Common myeloid progenitor, CD34-positive (primary cell): ENCODE measurements around the gene CISH.

ENCODE experiments used
- CTCF ChIA-PET: fragments of 350-600 bp; sonication (Branson Sonifier 250); formaldehyde crosslinking; loops from one replicate; lab custom pipeline; 2021; ENCODE audit warnings: antibody characterized with exemption; lab: Charles Lee
- POLR2A ChIA-PET: fragments of 350-600 bp; sonication (Branson Sonifier 250); formaldehyde crosslinking; loops from one replicate; lab custom pipeline; 2021; ENCODE audit warnings: antibody characterized with exemption; lab: Charles Lee
- DNase-seq, 3 donors: peaks; one replicate each; pipeline versions ENCODE4 v3.0.0 to v3.0.0-alpha.2; 2013
- H3K27ac ChIP-seq, 2 experiments: 1 replicate in 1 of 2; 2 replicates in 1 of 2; pipeline ENCODE4 v1.7.0; 2013; ENCODE audit warnings: inconsistent platforms in 2 of 2, low read length in 2 of 2, mild to moderate bottlenecking in 2 of 2, low read depth in 1 of 2, moderate library complexity in 1 of 2; ENCODE audit not compliant: severe bottlenecking in 2 of 2, insufficient read depth in 1 of 2, poor library complexity in 1 of 2
- H3K27me3 ChIP-seq, 5 experiments: replicated peaks in 2 of 5; 1 replicate in 3 of 5; 2 replicates in 2 of 5; pipeline versions ENCODE4 v1.6.1 to v1.7.0; 2013; ENCODE audit warnings: low read length in 4 of 5, mild to moderate bottlenecking in 2 of 5, moderate library complexity in 2 of 5, inconsistent platforms in 1 of 5; ENCODE audit not compliant: insufficient read depth in 5 of 5, control insufficient read depth in 4 of 5
- H3K36me3 ChIP-seq, 4 experiments: 1 replicate in 2 of 4; 2 replicates in 2 of 4; pipeline versions ENCODE4 v1.6.1 to v1.7.0; 2013; ENCODE audit warnings: low read length in 3 of 4, control low read depth in 1 of 4, mild to moderate bottlenecking in 1 of 4; ENCODE audit not compliant: control insufficient read depth in 4 of 4, insufficient read depth in 4 of 4
- H3K4me1 ChIP-seq, 4 experiments: 1 replicate in 3 of 4; 2 replicates in 1 of 4; pipeline versions ENCODE4 v1.6.1 to v1.7.1; 2013; ENCODE audit warnings: low read length in 3 of 4, mild to moderate bottlenecking in 3 of 4, control low read depth in 1 of 4, inconsistent platforms in 1 of 4, moderate library complexity in 1 of 4; ENCODE audit not compliant: control insufficient read depth in 4 of 4, insufficient read depth in 4 of 4; ENCODE audit errors: control extremely low read depth in 1 of 4
- H3K4me3 ChIP-seq, 7 experiments: 1 replicate in 4 of 7; 2 replicates in 3 of 7; pipeline versions ENCODE4 v1.5.1 to v1.7.0; 2013; ENCODE audit warnings: mild to moderate bottlenecking in 7 of 7, low read length in 6 of 7, moderate library complexity in 6 of 7, inconsistent platforms in 2 of 7, low read depth in 2 of 7, control low read depth in 1 of 7; ENCODE audit not compliant: insufficient read depth in 4 of 7, control insufficient read depth in 1 of 7; ENCODE audit errors: extremely low read depth in 1 of 7
- H3K9me3 ChIP-seq, 5 experiments: 1 replicate in 4 of 5; 2 replicates in 1 of 5; pipeline versions ENCODE4 v1.6.1 to v1.7.1; 2013; ENCODE audit warnings: low read length in 4 of 5, mild to moderate bottlenecking in 2 of 5, inconsistent platforms in 1 of 5, low read depth in 1 of 5, moderate library complexity in 1 of 5; ENCODE audit not compliant: control insufficient read depth in 4 of 5, insufficient read depth in 2 of 5; ENCODE audit errors: control extremely low read depth in 1 of 5
- WGBS: methylation state at CpG from one replicate; pipeline ENCODE4 v1.1.5; 2013; ENCODE audit not compliant: insufficient coverage; 5-methylcytosine and 5-hydroxymethylcytosine counted together

The CISH gene

DNA sequence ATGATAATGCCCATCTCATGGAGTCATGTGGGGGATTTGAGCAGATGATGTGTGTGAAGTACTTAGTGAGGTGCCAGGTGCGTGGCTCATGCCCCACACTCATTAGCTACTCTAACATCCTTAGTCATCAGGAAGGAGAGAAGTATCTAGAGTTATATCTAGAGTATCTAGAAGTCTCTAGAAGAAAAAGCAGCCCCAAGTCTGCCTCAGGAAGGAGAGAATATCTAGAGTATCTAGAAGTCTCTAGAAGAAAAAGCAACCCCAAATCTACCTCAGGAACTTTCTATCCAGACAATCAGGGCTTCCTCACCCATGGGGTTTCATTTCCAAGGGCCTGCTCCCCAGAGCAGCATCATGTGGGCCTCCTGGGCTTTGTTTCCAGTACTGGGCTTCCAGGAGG is 38.4 kb upstream of the CISH start:
- peaks cover 16 to 55% (median 42%) of the 10 kb centered on the region in 4 experiments for H3K36me3 ChIP-seq
- H3K27me3 ChIP-seq: no peaks in the 10 kb centered on the region
- ChIA-PET POLR2A (interaction anchor here (0.7 kb wide), 1 partner anchor 22 kb away, joined by 3 read pairs; no protein-coding TSS in a partner anchor), CTCF (interaction anchor here (1.0 to 6.6 kb wide), 5 partner anchors 10 to 725 kb away, joined by 3 to 101 read pairs (median 7); partner anchors contain the start of gene MAPKAPK3)
- WGBS: no CpG with 5 or more reads among the region's 1 CpG
- DNase-seq: no peak
- H3K9me3 ChIP-seq: no peaks in the 10 kb centered on the region
- no peak overlapping the region for H3K4me3 ChIP-seq
- peak overlapping the region in 1 of 2 experiments; percentile 19 for H3K27ac ChIP-seq
- H3K4me1 ChIP-seq: peaks cover 0 to 2% (median 0%) of the 10 kb centered on the region in 4 experiments

DNA sequence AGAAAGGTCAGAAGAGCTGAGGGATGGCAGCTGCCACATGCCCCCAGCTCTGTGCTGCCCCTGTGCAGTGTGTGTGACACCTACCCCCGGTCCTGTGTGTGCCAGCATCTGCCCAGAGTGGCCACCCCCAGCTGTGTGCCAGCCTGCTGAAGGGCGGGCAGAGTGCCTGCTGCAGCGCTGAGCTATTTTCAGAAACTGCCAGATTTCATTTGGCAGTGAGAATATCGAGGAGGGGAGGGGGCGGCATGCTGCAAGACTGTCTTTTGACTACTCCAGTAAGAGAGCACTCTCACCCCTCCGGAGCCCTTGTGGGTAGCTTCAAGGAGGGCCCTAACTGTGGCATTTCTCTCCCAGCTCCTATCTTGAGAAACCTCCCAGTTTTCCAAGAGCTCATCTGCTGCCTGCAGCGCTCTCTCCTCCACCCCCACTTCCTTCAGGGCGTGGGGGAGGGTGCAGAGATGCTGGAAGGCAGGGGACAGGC is 37.9 kb upstream of the CISH start:
- WGBS: 75% methylated on average over 6 of the region's 8 CpGs
- CTCF ChIA-PET: interaction anchor here (1.0 to 6.6 kb wide), 4 partner anchors 9 to 35 kb away, joined by 3 to 101 read pairs (median 5); partner anchors contain the start of gene MAPKAPK3
- peaks cover 0 to 2% (median 0%) of the 10 kb centered on the region in 4 experiments for H3K4me1 ChIP-seq
- H3K9me3 ChIP-seq: no peaks in the 10 kb centered on the region
- no peaks in the 10 kb centered on the region for H3K27me3 ChIP-seq
- DNase-seq: no peak
- H3K27ac ChIP-seq: peak overlapping the region in 1 of 2 experiments; percentile 19
- POLR2A ChIA-PET: no interaction called here
- H3K36me3 ChIP-seq: peaks cover 17 to 61% (median 46%) of the 10 kb centered on the region in 4 experiments
- H3K4me3 ChIP-seq: no peak overlapping the region

DNA sequence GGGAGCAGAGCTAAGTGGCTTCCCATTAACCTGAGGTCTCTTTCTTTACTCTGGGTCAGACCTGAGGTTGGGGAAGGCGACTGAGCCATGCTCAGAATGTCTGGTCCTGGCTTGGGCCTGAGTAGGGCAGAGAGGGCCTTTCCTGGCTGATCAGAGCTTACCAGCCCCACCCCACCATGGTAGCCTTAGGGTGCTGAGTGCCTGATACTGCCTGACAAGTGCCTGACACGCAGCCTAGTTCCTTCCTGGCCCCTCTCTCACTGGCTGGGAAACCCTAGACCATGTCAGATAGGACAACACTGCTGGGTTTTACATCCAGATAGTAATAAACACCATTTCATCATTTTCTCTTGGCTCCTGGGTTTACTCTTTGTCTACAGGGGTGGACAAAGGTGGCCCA is 37.4 kb upstream of the CISH start:
- no peak for DNase-seq
- peaks cover 17 to 66% (median 50%) of the 10 kb centered on the region in 4 experiments for H3K36me3 ChIP-seq
- H3K4me1 ChIP-seq: peaks cover 0 to 2% (median 0%) of the 10 kb centered on the region in 4 experiments
- ChIA-PET CTCF (interaction anchor here (0.9 to 6.6 kb wide), 5 partner anchors 9 to 34 kb away, joined by 3 to 101 read pairs (median 3); partner anchors contain the start of gene MAPKAPK3), POLR2A (no interaction called here)
- no peaks in the 10 kb centered on the region for H3K9me3 ChIP-seq
- H3K4me3 ChIP-seq: no peak overlapping the region
- H3K27me3 ChIP-seq: no peaks in the 10 kb centered on the region
- H3K27ac ChIP-seq: no peak overlapping the region
- WGBS: 89% methylated on average over 1 of the region's 2 CpGs

DNA sequence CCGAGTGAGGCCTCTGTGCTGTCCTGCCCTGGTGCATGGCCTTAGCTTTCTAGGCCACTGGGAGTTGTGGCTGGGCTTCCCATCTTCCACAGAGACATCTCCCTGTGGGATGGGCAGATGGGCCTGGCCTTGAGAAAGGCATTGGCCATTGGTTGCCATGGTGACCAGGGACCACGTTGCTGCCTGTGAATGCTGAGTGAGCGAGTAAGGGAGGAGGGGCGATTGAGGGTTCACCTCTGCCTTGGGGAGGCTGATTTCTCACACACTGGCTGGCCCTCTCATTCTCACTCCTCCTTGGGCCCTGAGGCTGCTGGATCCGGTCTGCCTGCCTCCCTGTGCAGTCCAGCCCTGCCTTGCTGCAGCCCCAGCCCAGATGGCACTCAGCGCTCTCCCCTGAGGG is 36.7 kb upstream of the CISH start:
- Histone ChIP-seq H3K4me3 (no peak overlapping the region), H3K9me3 (no peaks in the 10 kb centered on the region), H3K36me3 (peaks cover 17 to 72% (median 56%) of the 10 kb centered on the region in 4 experiments), H3K4me1 (peaks cover 0 to 2% (median 0%) of the 10 kb centered on the region in 4 experiments), H3K27ac (no peak overlapping the region), H3K27me3 (no peaks in the 10 kb centered on the region)
- ChIA-PET CTCF (interaction anchor here (0.9 to 2.4 kb wide), 2 partner anchors 18 to 23 kb away, joined by 3 to 9 read pairs; no protein-coding TSS in a partner anchor), POLR2A (no interaction called here)
- 77% methylated on average over 5 of the region's 6 CpGs for WGBS
- DNase-seq: no peak

DNA sequence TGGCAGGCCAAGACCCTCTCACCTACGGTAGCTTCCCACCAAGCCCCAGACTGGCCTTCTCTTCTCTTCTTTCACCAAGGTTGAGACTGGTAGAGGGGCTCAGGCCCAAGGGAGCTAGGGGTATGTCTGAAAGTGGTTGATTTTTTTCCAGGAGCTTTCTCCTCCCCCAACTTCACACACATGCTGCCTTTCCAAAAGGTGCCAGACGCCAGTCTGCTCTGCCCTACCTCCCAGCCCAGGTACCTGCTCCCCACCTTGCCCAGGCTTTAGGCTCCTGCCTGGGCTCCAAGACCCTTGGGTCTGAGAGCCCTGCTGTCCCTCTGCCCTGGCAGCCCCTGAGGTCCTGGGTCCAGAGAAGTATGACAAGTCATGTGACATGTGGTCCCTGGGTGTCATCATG is 33.8 kb upstream of the CISH start:
- H3K4me3 ChIP-seq: no peak overlapping the region
- no peaks in the 10 kb centered on the region for H3K4me1 ChIP-seq
- no peak for DNase-seq
- ChIA-PET POLR2A (no interaction called here), CTCF (interaction anchor here (0.8 to 1.5 kb wide), 2 partner anchors 14 to 29 kb away, joined by 4 to 5 read pairs; partner anchors contain the start of gene MAPKAPK3)
- H3K36me3 ChIP-seq: peaks cover 32 to 98% (median 82%) of the 10 kb centered on the region in 4 experiments
- no peaks in the 10 kb centered on the region for H3K9me3 ChIP-seq
- H3K27ac ChIP-seq: peak overlapping the region in 1 of 2 experiments; percentile 26
- 100% methylated on average over 1 of the region's 2 CpGs for WGBS
- no peaks in the 10 kb centered on the region for H3K27me3 ChIP-seq

DNA sequence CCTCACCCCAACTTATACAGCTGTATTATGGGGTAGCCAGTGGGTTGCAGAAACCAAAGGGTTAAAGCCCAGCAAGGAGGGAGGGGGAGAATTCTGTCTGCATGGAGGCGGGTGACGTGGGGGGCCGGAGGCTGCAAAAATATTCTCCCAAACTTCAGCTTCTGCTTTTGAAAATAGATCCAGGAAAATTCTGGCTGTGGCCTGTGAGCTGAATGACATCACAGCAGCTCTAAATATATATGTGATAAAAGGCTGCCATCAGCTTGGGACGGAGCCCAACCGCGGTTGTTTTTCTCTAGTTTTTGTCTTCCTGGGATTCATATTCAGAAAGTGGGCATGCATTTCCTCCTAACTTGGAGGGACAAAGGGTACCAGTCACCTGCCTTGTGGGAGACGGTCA is 33.0 kb upstream of the CISH start:
- CTCF ChIA-PET: interaction anchor here (1.5 kb wide), 1 partner anchor 28 kb away, joined by 5 read pairs; the partner anchor contains the start of gene MAPKAPK3
- no peak overlapping the region for H3K27ac ChIP-seq
- H3K9me3 ChIP-seq: no peaks in the 10 kb centered on the region

DNA sequence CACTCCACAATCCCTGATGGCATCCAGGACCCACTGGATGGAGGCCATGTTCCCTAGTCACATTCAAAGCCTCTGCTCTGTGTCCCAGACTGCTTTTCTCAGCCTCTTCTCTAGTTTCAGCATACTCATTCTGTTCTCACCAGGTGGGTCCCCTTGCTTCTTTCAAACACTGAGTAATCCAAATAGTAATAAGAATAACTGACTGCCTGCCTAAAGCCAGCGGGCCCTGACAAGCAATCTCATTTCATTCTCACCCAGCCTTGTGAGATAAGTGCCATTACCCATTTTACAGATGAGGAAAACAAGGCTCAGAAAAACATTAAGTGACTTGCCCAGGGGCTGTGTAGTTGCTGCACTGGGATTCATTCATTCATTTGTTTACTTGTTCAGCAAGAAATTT is 30.8 kb upstream of the CISH start:
- ChIA-PET POLR2A (no interaction called here), CTCF (interaction anchor here (1.1 kb wide), 1 partner anchor 13 kb away, joined by 3 read pairs; no protein-coding TSS in a partner anchor)
- DNase-seq: no peak
- no peak overlapping the region for H3K27ac ChIP-seq
- no CpG with 5 or more reads among the region's 1 CpG for WGBS
- H3K9me3 ChIP-seq: no peaks in the 10 kb centered on the region
- H3K4me1 ChIP-seq: peaks cover 0 to 15% (median 9%) of the 10 kb centered on the region in 4 experiments
- no peak overlapping the region for H3K4me3 ChIP-seq
- peaks cover 28 to 95% (median 77%) of the 10 kb centered on the region in 4 experiments for H3K36me3 ChIP-seq
- no peaks in the 10 kb centered on the region for H3K27me3 ChIP-seq

More for the DNA sequence above, 33.0 kb upstream of the CISH start:
- no peak for DNase-seq
- POLR2A ChIA-PET: interaction anchor here (0.6 kb wide), 1 partner anchor 205 kb away, joined by 3 read pairs; no protein-coding TSS in a partner anchor
- Histone ChIP-seq H3K4me1 (no peaks in the 10 kb centered on the region), H3K4me3 (no peak overlapping the region), H3K27me3 (no peaks in the 10 kb centered on the region), H3K36me3 (peaks cover 32 to 98% (median 82%) of the 10 kb centered on the region in 4 experiments)
- WGBS: 97% methylated on average over 5 of the region's 7 CpGs
